Ovary (tissue), 9 donors: ENCODE results near the gene ZC3H14. TPM values are rescaled to one million over a fixed set of nuclear protein-coding genes. Genes with fewer than 3 reads are reported as not detected.

Source experiments
- DNase-seq, 5 donors: peaks; one replicate each; pipeline ENCODE4 v3.0.0-alpha.2; 2019 to 2020
- H3K27ac ChIP-seq, 2 donors: fragments of 200-600 bp; one replicate each; pipeline versions ENCODE4 v1.5.1 to v1.8.0; 2019 to 2022
- H3K27me3 ChIP-seq: fragments of 200-600 bp; one replicate; pipeline ENCODE4 v1.8.0; 2022
- H3K36me3 ChIP-seq: fragments of 200-600 bp; sonication (generic); one replicate; pipeline ENCODE4 v1.5.1; 2019
- H3K4me1 ChIP-seq: one replicate; pipeline ENCODE4 v1.8.1; 2013; ENCODE audit warnings: mild to moderate bottlenecking, moderate library complexity; ENCODE audit not compliant: insufficient read depth
- H3K4me3 ChIP-seq: fragments of 200-600 bp; sonication (generic); one replicate; pipeline ENCODE4 v1.5.1; 2017
- H3K9me3 ChIP-seq, 2 donors: fragments of 200-600 bp in 1 of 2; sonication (generic) in 1 of 2; one replicate each; pipeline versions ENCODE4 v1.5.1 to v1.8.1; 2013 to 2019; ENCODE audit warnings: mild to moderate bottlenecking in 1 of 2, moderate library complexity in 1 of 2
- EP300 ChIP-seq: sonication (generic); formaldehyde crosslinking; IDR thresholded peaks from one replicate; pipeline ENCODE4 v1.6.1; 2017; ENCODE audit warnings: antibody characterized with exemption
- POLR2A ChIP-seq: fragments of 450-650 bp; IDR thresholded peaks from one replicate; pipeline ENCODE4 v1.6.1; 2017; ENCODE audit warnings: antibody characterized with exemption, mild to moderate bottlenecking, moderate library complexity
- WGBS, 3 donors: extraction: QIAGEN DNeasy Blood & Tissue Kit in 1 of 3; methylation state at CpG; one replicate each; pipeline versions ENCODE4 v1.1.5 to v1.1.7; 2013 to 2017; 5-methylcytosine and 5-hydroxymethylcytosine counted together
- intact Hi-C, 4 donors: fragments of 100-400 bp; cut with DNase I; formaldehyde crosslinking; loops; one replicate each; pipeline versions ENCODE4 v1.11.0 to v1.15.1; 2022 to 2023
- polyA plus RNA-seq, 2 donors: library from polyadenylated mRNA; stranded (reverse); fragments of 200-250 nt in 1 of 2; fragments of 350-450 nt in 1 of 2; fragmentation: Illumina TruSeq in 1 of 2; extraction: RNeasy Lipid Tissue Mini Kit (QIAGEN cat#74804) in 1 of 2; gene quantifications; one replicate each; pipeline ENCODE4 v1.2.3, GENCODE V29; 2013 to 2014
- total RNA-seq, 7 donors: library from RNA; depleted of rRNA in 2 of 7; stranded (reverse); fragments of >200 nt in 2 of 7; fragmentation: NEBNext Ultra II Directional in 3 of 7; extraction: Animal tissue kit (Norgen Biotek cat#: 25700) in 3 of 7; gene quantifications; one replicate each; pipeline versions ENCODE4 v1.1.0 to v1.2.4, GENCODE V29; 2016 to 2023
- TF ChIP-seq, protein P1 (sequence below), 3 donors: fragments of 450-650 bp in 2 of 3; fragments of 200-600 bp in 1 of 3; IDR thresholded peaks; one replicate each; pipeline versions ENCODE4 v1.5.1 to v1.8.0; 2016 to 2022; ENCODE audit warnings: antibody characterized with exemption in 3 of 3, mild to moderate bottlenecking in 1 of 3
- donor health status: DM: no; HTN: no; CAD: no; lungs with moderate emphysema.
- donor health status: DM: no; HTN: no; CAD: no.
- donor health status: Bipolar disorder and iron deficiency.
- donor health status: DM: yes; HTN: yes; CAD: no.
- donor health status: DM: no; HTN: no; CAD: no.
- donor health status: DM: yes; HTN: yes; CAD: no.

The ZC3H14 gene
- total and polyA plus RNA-seq, 9 donors: 30.2 to 63.2 (median 57.1) TPM

GRCh38 chr14:88598097-88598675 lies 35.3 kb downstream of the ZC3H14 start:
- intact Hi-C loops: no loop called here
- no peaks in the 10 kb centered on the region for H3K27me3 ChIP-seq
- 57 to 74% (median 66%) methylated on average over 2 of the region's 2 CpGs for WGBS, 3 donors
- no peaks in the 10 kb centered on the region for H3K4me1 ChIP-seq
- no peaks in the 10 kb centered on the region for H3K9me3 ChIP-seq
- H3K36me3 ChIP-seq: no peaks in the 10 kb centered on the region
- no peak overlapping the region for H3K27ac ChIP-seq
- H3K4me3 ChIP-seq: no peak overlapping the region
- TF ChIP-seq POLR2A (no peak), EP300 (no peak)
- TF ChIP-seq, protein P1, sequence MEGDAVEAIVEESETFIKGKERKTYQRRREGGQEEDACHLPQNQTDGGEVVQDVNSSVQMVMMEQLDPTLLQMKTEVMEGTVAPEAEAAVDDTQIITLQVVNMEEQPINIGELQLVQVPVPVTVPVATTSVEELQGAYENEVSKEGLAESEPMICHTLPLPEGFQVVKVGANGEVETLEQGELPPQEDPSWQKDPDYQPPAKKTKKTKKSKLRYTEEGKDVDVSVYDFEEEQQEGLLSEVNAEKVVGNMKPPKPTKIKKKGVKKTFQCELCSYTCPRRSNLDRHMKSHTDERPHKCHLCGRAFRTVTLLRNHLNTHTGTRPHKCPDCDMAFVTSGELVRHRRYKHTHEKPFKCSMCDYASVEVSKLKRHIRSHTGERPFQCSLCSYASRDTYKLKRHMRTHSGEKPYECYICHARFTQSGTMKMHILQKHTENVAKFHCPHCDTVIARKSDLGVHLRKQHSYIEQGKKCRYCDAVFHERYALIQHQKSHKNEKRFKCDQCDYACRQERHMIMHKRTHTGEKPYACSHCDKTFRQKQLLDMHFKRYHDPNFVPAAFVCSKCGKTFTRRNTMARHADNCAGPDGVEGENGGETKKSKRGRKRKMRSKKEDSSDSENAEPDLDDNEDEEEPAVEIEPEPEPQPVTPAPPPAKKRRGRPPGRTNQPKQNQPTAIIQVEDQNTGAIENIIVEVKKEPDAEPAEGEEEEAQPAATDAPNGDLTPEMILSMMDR (IDR thresholded peaks at IDR 0.05): no peak
- DNase-seq: no peak

DNA sequence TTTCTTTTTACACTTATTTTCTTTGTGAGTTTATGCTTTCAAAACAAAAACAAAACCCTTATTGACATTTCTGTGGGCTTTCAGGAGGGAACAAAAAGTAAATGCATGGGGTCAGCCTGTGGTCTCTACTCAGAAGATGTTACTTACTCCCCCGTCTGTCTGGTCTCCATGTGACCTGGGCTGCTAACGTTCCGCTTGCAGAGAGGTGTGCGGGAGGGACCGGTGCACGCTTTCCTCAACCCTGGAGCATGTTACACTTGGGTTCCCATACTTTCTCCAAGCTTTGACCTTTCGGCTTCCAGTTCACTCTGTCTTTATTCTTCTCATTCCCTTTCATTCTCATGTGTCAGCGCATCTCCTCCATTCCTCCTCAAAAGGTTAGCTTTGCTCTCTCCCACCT lies 36.5 kb downstream of the ZC3H14 start:
- no peak overlapping the region for H3K27ac ChIP-seq
- no peak for DNase-seq
- H3K9me3 ChIP-seq: no peaks in the 10 kb centered on the region
- H3K4me3 ChIP-seq: no peak overlapping the region
- no peaks in the 10 kb centered on the region for H3K27me3 ChIP-seq
- no peaks in the 10 kb centered on the region for H3K36me3 ChIP-seq
- whole genome bisulfite sequencing, 3 donors: 43 to 54% (median 52%) methylated on average over 8 of the region's 8 CpGs
- intact Hi-C loops: no loop called here
- TF ChIP-seq, protein P1 (IDR thresholded peaks at IDR 0.05): no peak
- TF ChIP-seq EP300: no peak
- TF ChIP-seq POLR2A: no peak
- H3K4me1 ChIP-seq: no peaks in the 10 kb centered on the region

- no peak for DNase-seq
- TF ChIP-seq EP300: no peak
- intact Hi-C loops: no loop called here
- WGBS, 3 donors: 86 to 89% (median 88%) methylated on average over 10 of the region's 10 CpGs
- no peaks in the 10 kb centered on the region for H3K27me3 ChIP-seq
- H3K4me1 ChIP-seq: no peaks in the 10 kb centered on the region
- no peaks in the 10 kb centered on the region for H3K9me3 ChIP-seq
- no peaks in the 10 kb centered on the region for H3K36me3 ChIP-seq
- H3K4me3 ChIP-seq: no peak overlapping the region
- no peak overlapping the region for H3K27ac ChIP-seq
These were observed 37.1 kb downstream of the ZC3H14 start for GRCh38 chr14:88599761-88600439.

DNA sequence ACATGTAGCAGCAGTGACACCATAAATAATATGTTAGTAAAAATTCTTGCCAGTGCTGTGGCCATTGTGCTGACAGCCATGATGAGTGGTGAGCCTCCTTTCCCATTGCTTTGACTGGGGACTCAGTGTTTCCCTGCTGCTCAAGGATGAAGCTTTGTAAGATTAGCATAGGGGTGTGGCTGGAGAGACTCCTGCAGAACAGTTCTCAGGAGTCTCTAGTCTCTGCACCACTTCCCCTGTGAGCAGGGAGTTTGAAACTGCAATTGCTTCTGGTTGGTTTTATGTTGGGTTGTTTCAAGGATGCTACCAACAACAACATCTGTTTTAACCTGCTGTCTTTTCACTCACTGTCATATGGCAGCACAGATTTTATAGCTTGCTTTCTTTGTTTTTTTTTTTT lies 41.4 kb downstream of the ZC3H14 start:
- Histone ChIP-seq H3K9me3 (no peaks in the 10 kb centered on the region), H3K4me3 (no peak overlapping the region), H3K36me3 (no peaks in the 10 kb centered on the region), H3K4me1 (no peaks in the 10 kb centered on the region), H3K27ac (no peak overlapping the region), H3K27me3 (no peaks in the 10 kb centered on the region)
- intact Hi-C loops: no loop called here
- TF ChIP-seq, protein P1 (IDR thresholded peaks at IDR 0.05): no peak
- TF ChIP-seq EP300: no peak
- TF ChIP-seq POLR2A: no peak
- no peak for DNase-seq

- Histone ChIP-seq H3K27ac (no peak overlapping the region), H3K4me3 (no peak overlapping the region), H3K9me3 (no peaks in the 10 kb centered on the region), H3K27me3 (no peaks in the 10 kb centered on the region), H3K4me1 (no peaks in the 10 kb centered on the region), H3K36me3 (peaks cover 2% of the 10 kb centered on the region)
- 52 to 63% (median 56%) methylated on average over 2 of the region's 2 CpGs for WGBS, 3 donors
- intact Hi-C loops: no loop called here
- TF ChIP-seq, protein P1 (IDR thresholded peaks at IDR 0.05): no peak
- no peak for TF ChIP-seq EP300
- no peak for TF ChIP-seq POLR2A
- DNase-seq: no peak
These were observed 42.8 kb downstream of the ZC3H14 start for GRCh38 chr14:88605594-88605993.
